A673 (cell line): Measurements from ENCODE around the gene HSD17B2. TPM values are rescaled to one million over a fixed set of nuclear protein-coding genes. Genes with fewer than 3 reads are reported as not detected.

ENCODE experiments used
- BruUV-seq: library from RNA; stranded (reverse); fragments of 400-500 nt; replicated peaks from 2 replicates; lab custom pipeline; 2021; lab: Mats Ljungman, UMichigan
- CTCF ChIA-PET: fragments of 300-600 bp; sonication (Branson Sonifier 250); formaldehyde crosslinking; loops from one replicate; lab custom pipeline; 2022; ENCODE audit warnings: antibody characterized with exemption; lab: Charles Lee
- POLR2A ChIA-PET: fragments of 300-600 bp; sonication (Branson Sonifier 250); formaldehyde crosslinking; loops from one replicate; lab custom pipeline; 2022; ENCODE audit warnings: antibody characterized with exemption; ENCODE audit not compliant: low non-redundant PET; lab: Charles Lee
- DNase-seq: peaks from one replicate; pipeline ENCODE4 v3.0.0-alpha.2; 2015; ENCODE audit warnings: low spot score
- H3K27ac ChIP-seq: fragments of 200-600 bp; sonication (generic); 2 replicates; pipeline ENCODE4 v1.5.1; 2016; ENCODE audit warnings: mixed run types, low read depth, mild to moderate bottlenecking, mixed read lengths, antibody characterized with exemption, low read length; ENCODE audit not compliant: poor library complexity, severe bottlenecking
- H3K27me3 ChIP-seq: fragments of 200-600 bp; sonication (generic); replicated peaks from 2 replicates; pipeline ENCODE4 v1.6.1; 2017; ENCODE audit warnings: mixed run types, low read depth, mild to moderate bottlenecking, mixed read lengths, antibody characterized with exemption, low read length; ENCODE audit not compliant: insufficient read depth, poor library complexity
- H3K36me3 ChIP-seq: fragments of 200-600 bp; sonication (generic); 2 replicates; pipeline ENCODE4 v1.6.1; 2016; ENCODE audit warnings: mixed run types, mild to moderate bottlenecking, mixed read lengths, antibody characterized with exemption, low read length; ENCODE audit not compliant: insufficient read depth, poor library complexity, severe bottlenecking
- H3K4me1 ChIP-seq: fragments of 200-600 bp; sonication (generic); 2 replicates; pipeline ENCODE4 v1.6.1; 2017; ENCODE audit warnings: mixed run types, mild to moderate bottlenecking, mixed read lengths, antibody characterized with exemption, low read length; ENCODE audit not compliant: insufficient read depth, poor library complexity, severe bottlenecking
- H3K4me3 ChIP-seq: fragments of 200-600 bp; sonication (generic); 2 replicates; pipeline ENCODE4 v1.5.1; 2016; ENCODE audit warnings: low read depth, mixed run types, mild to moderate bottlenecking, mixed read lengths, low read length; ENCODE audit not compliant: poor library complexity, severe bottlenecking
- H3K9me3 ChIP-seq: fragments of 200-600 bp; sonication (generic); 2 replicates; pipeline ENCODE4 v1.6.1; 2016; ENCODE audit warnings: mixed run types, low read depth, mild to moderate bottlenecking, mixed read lengths, antibody characterized with exemption, low read length; ENCODE audit not compliant: poor library complexity, severe bottlenecking
- EZH2 ChIP-seq: fragments of 200-600 bp; sonication (generic); IDR thresholded peaks from 2 replicates; pipeline ENCODE4 v1.6.1; 2017; ENCODE audit warnings: borderline replicate concordance, low read depth, mild to moderate bottlenecking, mixed read lengths, antibody characterized with exemption, low read length; ENCODE audit not compliant: poor library complexity, severe bottlenecking
- intact Hi-C: fragments of 100-400 bp; cut with micrococcal nuclease; formaldehyde crosslinking; loops from one replicate; pipeline ENCODE4 v1.10.0; 2022; ENCODE audit not compliant: unreplicated experiment
- total RNA-seq: library from RNA; stranded (reverse); gene quantifications from 2 replicates; pipeline ENCODE4 v1.2.3, GENCODE V29; 2021
- TF ChIP-seq, protein P1 (sequence below): fragments of 300-800, 200-600 bp; sonication (generic); conservative IDR thresholded peaks from 2 replicates; pipeline ENCODE4 v1.5.1; 2017; ENCODE audit warnings: low read depth, mild to moderate bottlenecking, antibody characterized with exemption, low read length, moderate library complexity, mixed read lengths

HSD17B2 gene
- total RNA-seq, 1 experiment from 2014 or later = 4.9 TPM

DNA sequence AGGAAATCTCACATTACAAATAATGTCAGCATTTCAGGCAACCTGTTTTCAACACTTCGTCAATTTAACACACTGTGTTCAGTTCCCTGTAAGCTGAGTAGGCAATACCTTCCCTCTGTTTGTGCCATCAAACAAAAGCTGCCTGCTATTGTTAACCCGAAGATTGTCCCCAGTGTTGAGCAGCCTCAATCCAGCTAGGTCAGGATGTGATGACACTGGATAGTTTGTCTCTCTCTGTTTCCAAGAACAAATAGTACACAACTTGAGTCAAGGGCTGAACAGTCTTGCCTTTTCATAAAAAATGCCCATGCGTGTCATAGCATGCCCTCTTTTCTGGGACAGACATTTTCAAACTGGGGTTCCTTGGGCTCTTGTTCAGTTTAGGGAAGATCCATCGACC lies 36.4 kb downstream of the HSD17B2 start:
- TF ChIP-seq, protein P1, sequence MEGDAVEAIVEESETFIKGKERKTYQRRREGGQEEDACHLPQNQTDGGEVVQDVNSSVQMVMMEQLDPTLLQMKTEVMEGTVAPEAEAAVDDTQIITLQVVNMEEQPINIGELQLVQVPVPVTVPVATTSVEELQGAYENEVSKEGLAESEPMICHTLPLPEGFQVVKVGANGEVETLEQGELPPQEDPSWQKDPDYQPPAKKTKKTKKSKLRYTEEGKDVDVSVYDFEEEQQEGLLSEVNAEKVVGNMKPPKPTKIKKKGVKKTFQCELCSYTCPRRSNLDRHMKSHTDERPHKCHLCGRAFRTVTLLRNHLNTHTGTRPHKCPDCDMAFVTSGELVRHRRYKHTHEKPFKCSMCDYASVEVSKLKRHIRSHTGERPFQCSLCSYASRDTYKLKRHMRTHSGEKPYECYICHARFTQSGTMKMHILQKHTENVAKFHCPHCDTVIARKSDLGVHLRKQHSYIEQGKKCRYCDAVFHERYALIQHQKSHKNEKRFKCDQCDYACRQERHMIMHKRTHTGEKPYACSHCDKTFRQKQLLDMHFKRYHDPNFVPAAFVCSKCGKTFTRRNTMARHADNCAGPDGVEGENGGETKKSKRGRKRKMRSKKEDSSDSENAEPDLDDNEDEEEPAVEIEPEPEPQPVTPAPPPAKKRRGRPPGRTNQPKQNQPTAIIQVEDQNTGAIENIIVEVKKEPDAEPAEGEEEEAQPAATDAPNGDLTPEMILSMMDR = no peak
- TF ChIP-seq EZH2 = no peak
- Histone ChIP-seq H3K4me1 (no peaks in the 10 kb centered on the region), H3K27ac (no peak overlapping the region), H3K9me3 (no peaks in the 10 kb centered on the region), H3K4me3 (no peak overlapping the region), H3K36me3 (no peaks in the 10 kb centered on the region), H3K27me3 (no peaks in the 10 kb centered on the region)
- POLR2A ChIA-PET = interaction anchor here (0.5 kb wide), 1 partner anchor 98 kb away, joined by 6 read pairs; no protein-coding TSS in a partner anchor
- CTCF ChIA-PET = no interaction called here
- BruUV-seq = no TSS peak
- DNase-seq = no peak
- intact Hi-C loops = no loop called here

DNA sequence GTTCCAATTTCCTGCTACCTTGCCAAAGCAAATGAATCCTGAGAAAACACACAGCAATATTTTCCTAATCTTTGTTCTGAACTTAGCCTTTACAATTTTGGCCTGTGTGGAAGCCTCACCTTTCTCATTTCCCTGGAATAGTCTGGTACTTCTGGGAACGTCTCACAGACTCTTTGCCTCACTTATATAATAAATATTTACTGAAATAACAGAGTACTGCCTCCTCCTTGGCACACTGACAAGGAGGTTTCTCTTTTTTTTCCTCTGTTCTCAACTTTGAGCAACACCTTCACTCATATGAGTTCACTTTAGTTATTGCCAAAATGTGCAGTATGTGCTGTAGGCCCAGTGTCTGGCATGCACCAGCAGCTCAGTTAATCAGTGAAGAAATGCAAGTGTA lies 37.3 kb downstream of the HSD17B2 start:
- H3K27me3 ChIP-seq = no peaks in the 10 kb centered on the region
- no peak overlapping the region for H3K27ac ChIP-seq
- no peak for DNase-seq
- ChIA-PET CTCF (no interaction called here), POLR2A (no interaction called here)
- H3K4me1 ChIP-seq = no peaks in the 10 kb centered on the region
- no peaks in the 10 kb centered on the region for H3K9me3 ChIP-seq
- TF ChIP-seq EZH2 = no peak
- TF ChIP-seq, protein P1 = no peak
- intact Hi-C loops = no loop called here
- no TSS peak for BruUV-seq
- H3K4me3 ChIP-seq = no peak overlapping the region
- no peaks in the 10 kb centered on the region for H3K36me3 ChIP-seq

DNA sequence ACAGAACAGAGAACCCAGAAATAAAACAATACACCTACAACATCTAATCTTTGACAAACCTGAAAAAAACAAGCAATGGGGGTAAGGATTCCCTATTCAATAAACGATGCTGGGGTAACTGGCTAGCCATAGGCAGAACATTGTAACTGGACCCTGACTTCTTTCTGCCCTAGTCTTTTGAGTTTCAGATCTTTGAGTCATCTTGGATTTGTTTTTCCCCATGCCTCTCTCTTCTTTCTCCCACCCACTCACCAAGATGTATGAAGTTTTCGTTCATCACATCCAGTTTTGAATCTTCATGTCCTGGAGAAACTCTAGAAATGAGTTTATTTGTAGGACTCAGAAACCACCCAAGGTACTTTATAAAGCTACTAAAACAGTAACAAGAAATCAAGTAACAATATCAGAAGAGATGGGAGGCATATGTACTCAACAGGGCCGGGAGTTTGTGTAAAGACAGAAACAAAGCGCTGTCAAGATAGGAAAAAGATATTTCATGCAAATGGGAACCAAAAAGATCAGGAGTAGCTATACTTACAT lies 39.0 kb downstream of the HSD17B2 start:
- intact Hi-C loops = no loop called here
- Histone ChIP-seq H3K4me1 (no peaks in the 10 kb centered on the region), H3K36me3 (no peaks in the 10 kb centered on the region), H3K27ac (no peak overlapping the region), H3K4me3 (no peak overlapping the region), H3K9me3 (no peaks in the 10 kb centered on the region), H3K27me3 (no peaks in the 10 kb centered on the region)
- DNase-seq = no peak
- ChIA-PET POLR2A (no interaction called here), CTCF (no interaction called here)
- TF ChIP-seq EZH2 = no peak
- TF ChIP-seq, protein P1 = no peak
- no TSS peak for BruUV-seq
